KOPT-K1 (cell line): Measurements from ENCODE around the gene BMERB1.

Experiments
- H3K27ac ChIP-seq: fragments of 200-600 bp; sonication (generic); 2 replicates; pipeline ENCODE4 v1.5.1; 2016; ENCODE audit warnings: antibody characterized with exemption, mild to moderate bottlenecking, low read depth, low read length; ENCODE audit not compliant: poor library complexity, severe bottlenecking
- H3K36me3 ChIP-seq: fragments of 200-600 bp; sonication (generic); 2 replicates; pipeline ENCODE4 v1.5.1; 2017; ENCODE audit warnings: antibody characterized with exemption, mild to moderate bottlenecking, low read length, moderate library complexity; ENCODE audit not compliant: insufficient read depth
- H3K9me3 ChIP-seq: fragments of 200-600 bp; sonication (generic); 2 replicates; pipeline ENCODE4 v1.5.1; 2017; ENCODE audit warnings: antibody characterized with exemption, low read length, mild to moderate bottlenecking; ENCODE audit not compliant: insufficient read depth, poor library complexity, severe bottlenecking

Gene BMERB1

GRCh38 chr16:15616475-15617165 is 182.2 kb downstream of the BMERB1 start:
- Histone ChIP-seq H3K9me3 (no peaks in the 10 kb centered on the region), H3K27ac (no peak overlapping the region), H3K36me3 (peaks cover 94% of the 10 kb centered on the region)

GRCh38 chr16:15617901-15618300 is 183.5 kb downstream of the BMERB1 start:
- H3K36me3 ChIP-seq, result peaks cover 94% of the 10 kb centered on the region
- H3K27ac ChIP-seq, result no peak overlapping the region
- H3K9me3 ChIP-seq, result no peaks in the 10 kb centered on the region

- Histone ChIP-seq H3K36me3 (peaks cover 95% of the 10 kb centered on the region), H3K9me3 (no peaks in the 10 kb centered on the region), H3K27ac (no peak overlapping the region)
These were observed 184.0 kb downstream of the BMERB1 start for GRCh38 chr16:15618392-15618791.

GRCh38 chr16:15620611-15621195 is 186.3 kb downstream of the BMERB1 start:
- Histone ChIP-seq H3K36me3 (peaks cover 99% of the 10 kb centered on the region), H3K9me3 (no peaks in the 10 kb centered on the region), H3K27ac (no peak overlapping the region)

- peaks cover 97% of the 10 kb centered on the region for H3K36me3 ChIP-seq
- H3K27ac ChIP-seq, result no peak overlapping the region
- no peaks in the 10 kb centered on the region for H3K9me3 ChIP-seq
These were observed 187.1 kb downstream of the BMERB1 start for GRCh38 chr16:15621456-15621855.

- H3K9me3 ChIP-seq, result no peaks in the 10 kb centered on the region
- H3K27ac ChIP-seq, result no peak overlapping the region
- H3K36me3 ChIP-seq, result peaks cover 95% of the 10 kb centered on the region
These were observed 187.5 kb downstream of the BMERB1 start for GRCh38 chr16:15621889-15622288.

GRCh38 chr16:15631730-15632409 is 197.5 kb downstream of the BMERB1 start:
- H3K36me3 ChIP-seq, result peaks cover 85% of the 10 kb centered on the region
- no peaks in the 10 kb centered on the region for H3K9me3 ChIP-seq
- no peak overlapping the region for H3K27ac ChIP-seq

- no peaks in the 10 kb centered on the region for H3K9me3 ChIP-seq
- peaks cover 83% of the 10 kb centered on the region for H3K36me3 ChIP-seq
- H3K27ac ChIP-seq, result no peak overlapping the region
These were observed 201.5 kb downstream of the BMERB1 start for GRCh38 chr16:15635926-15636325.

GRCh38 chr16:15636392-15636873 is 202.0 kb downstream of the BMERB1 start:
- Histone ChIP-seq H3K36me3 (peaks cover 79% of the 10 kb centered on the region), H3K27ac (no peak overlapping the region), H3K9me3 (no peaks in the 10 kb centered on the region)
